Psoas muscle (tissue), 8 donors: ENCODE measurements around the gene LST1. TPM values are rescaled to one million over a fixed set of nuclear protein-coding genes. Genes with fewer than 3 reads are reported as not detected.

ENCODE experiments used
- ATAC-seq, 4 donors: fragments of 200-7000 bp; cut with Tn5 transposase; one replicate each; pipeline ENCODE4 v1.9.1; 2020; ENCODE audit warnings: moderate library complexity in 3 of 4, mild to moderate bottlenecking in 2 of 4
- DNase-seq, 2 donors: peaks; one replicate each; pipeline ENCODE4 v3.0.0-alpha.2; 2020
- H3K27ac ChIP-seq: fragments of 200-600 bp; one replicate; pipeline ENCODE4 v1.8.0; 2022
- H3K27me3 ChIP-seq, 3 donors: fragments of 200-600 bp in 1 of 3; one replicate each; pipeline versions ENCODE4 v1.6.1 to v1.8.0; 2013 to 2022; ENCODE audit warnings: low read length in 2 of 3, mild to moderate bottlenecking in 2 of 3, moderate library complexity in 1 of 3; ENCODE audit not compliant: insufficient read depth in 3 of 3
- H3K36me3 ChIP-seq, 2 donors: fragments of 200-600 bp in 1 of 2; one replicate each; pipeline versions ENCODE4 v1.6.1 to v1.8.0; 2013 to 2022; ENCODE audit warnings: low read depth in 1 of 2, mild to moderate bottlenecking in 1 of 2, moderate library complexity in 1 of 2; ENCODE audit not compliant: insufficient read depth in 1 of 2
- H3K4me1 ChIP-seq: fragments of 200-600 bp; one replicate; pipeline ENCODE4 v1.8.0; 2022
- H3K4me3 ChIP-seq: fragments of 200-600 bp; one replicate; pipeline ENCODE4 v1.8.0; 2022; ENCODE audit warnings: mild to moderate bottlenecking
- H3K9me3 ChIP-seq: fragments of 200-600 bp; one replicate; pipeline ENCODE4 v1.8.0; 2022
- CTCF ChIP-seq: fragments of 200-600 bp; IDR thresholded peaks from one replicate; pipeline ENCODE4 v1.8.0; 2022; ENCODE audit warnings: antibody characterized with exemption
- WGBS, 3 donors: extraction: QIAGEN DNeasy Blood & Tissue Kit; methylation state at CpG; one replicate each; pipeline versions ENCODE4 v1.1.6 to v1.1.7; 2013; 5-methylcytosine and 5-hydroxymethylcytosine counted together
- intact Hi-C, 2 donors: fragments of 100-400 bp; cut with DNase I; formaldehyde crosslinking; loops; one replicate each; pipeline versions ENCODE4 v1.11.0 to v1.14.2; 2022
- polyA plus RNA-seq, 3 donors: library from polyadenylated mRNA; stranded (reverse); fragments of 200-250 nt; gene quantifications; one replicate each; pipeline ENCODE4 v1.2.3, GENCODE V29; 2013
- total RNA-seq, 4 donors: library from RNA; stranded (reverse); fragmentation: NEBNext Ultra II Directional in 2 of 4; extraction: Animal tissue kit (Norgen Biotek cat#: 25700) in 2 of 4; gene quantifications; one replicate each; pipeline versions ENCODE4 v1.2.1 to v1.2.4, GENCODE V29; 2021 to 2023
- donor health status: healthy with polysubstance abuse.
- donor health status: DM: no; HTN: no; CAD: no; lungs with moderate emphysema.
- donor health status: Bipolar disorder and iron deficiency.
- donor health status: healthy.
- donor health status: DM: yes; HTN: yes; CAD: no.
- donor health status: DM: no; HTN: no; CAD: no.
- donor health status: DM: no; HTN: no; CAD: no.
- donor health status: DM: yes; HTN: yes; CAD: no.

LST1 gene
- total and polyA plus RNA-seq, 7 donors, result 1.2 to 5.6 (median 1.8) TPM

- H3K27ac ChIP-seq, result peak overlapping the region; percentile 58
- peak; percentile 32 to 50 (median 40) for ATAC-seq
Observed at GRCh38 chr6:31558631-31559500, 27.2 kb upstream of the LST1 start.

GRCh38 chr6:31559606-31559957 lies 26.5 kb upstream of the LST1 start:
- intact Hi-C loops, result no loop called here
- Histone ChIP-seq H3K4me1 (peaks cover 22% of the 10 kb centered on the region), H3K4me3 (no peak overlapping the region), H3K36me3 (peaks cover 3 to 47% of the 10 kb centered on the region in 2 donors), H3K27me3 (no peaks in the 10 kb centered on the region), H3K27ac (peak overlapping the region; percentile 58), H3K9me3 (no peaks in the 10 kb centered on the region)
- no peak for TF ChIP-seq CTCF
- 61 to 64% (median 63%) methylated on average over 4 of the region's 4 CpGs for WGBS, 3 donors
- DNase-seq (no peak), ATAC-seq (peak in 1 of 4 donors; percentile 9)

More at GRCh38 chr6:31558631-31559500, 27.2 kb upstream of the LST1 start:
- 78 to 83% (median 79%) methylated on average over 14 of the region's 14 CpGs for WGBS, 3 donors
- no peaks in the 10 kb centered on the region for H3K9me3 ChIP-seq
- H3K4me1 ChIP-seq, result peaks cover 22% of the 10 kb centered on the region
- no peak for TF ChIP-seq CTCF
- H3K4me3 ChIP-seq, result no peak overlapping the region
- intact Hi-C loops, result no loop called here
- no peaks in the 10 kb centered on the region for H3K27me3 ChIP-seq
- DNase-seq, result peak in 1 of 2 donors; percentile 33
- H3K36me3 ChIP-seq, result peaks cover 3 to 54% of the 10 kb centered on the region in 2 donors

GRCh38 chr6:31559958-31560696 lies 25.9 kb upstream of the LST1 start:
- Histone ChIP-seq H3K27me3 (no peaks in the 10 kb centered on the region), H3K36me3 (peaks cover 3 to 44% of the 10 kb centered on the region in 2 donors), H3K4me1 (peaks cover 22% of the 10 kb centered on the region), H3K27ac (peak overlapping the region; percentile 58), H3K9me3 (no peaks in the 10 kb centered on the region), H3K4me3 (peak overlapping the region; percentile 13)
- ATAC-seq (peak; percentile 76 to 84 (median 78)), DNase-seq (peak; percentile 62 to 75)
- 48 to 65% (median 62%) methylated on average over 7 of the region's 7 CpGs for WGBS, 3 donors
- intact Hi-C loops, result no loop called here
- TF ChIP-seq CTCF, result no peak

- ATAC-seq, result no peak
- Histone ChIP-seq H3K36me3 (peaks cover 3 to 44% of the 10 kb centered on the region in 2 donors), H3K4me1 (peaks cover 22% of the 10 kb centered on the region), H3K27ac (peak overlapping the region; percentile 58), H3K9me3 (no peaks in the 10 kb centered on the region), H3K27me3 (no peaks in the 10 kb centered on the region), H3K4me3 (peak overlapping the region; percentile 13)
- intact Hi-C loops, result no loop called here
- DNase-seq, result no peak
- TF ChIP-seq CTCF, result no peak
Observed at GRCh38 chr6:31560697-31561058, 25.4 kb upstream of the LST1 start.
